ENCODE measurements around the gene EFNA3. TPM values are rescaled to one million over a fixed set of nuclear protein-coding genes. Genes with fewer than 3 reads are reported as not detected.

EFNA3 gene
- total and polyA plus RNA-seq, 9 of the 15 experiments (the other 6 are each of a cell fraction or from before 2014, with no cell fraction given), result 0.59 to 7.9 (median 4.7) TPM

- TF ChIP-seq ZNF175 (CRISPR knock-in tag; IDR thresholded peaks at IDR 0.05; ENCODE audit: low read depth), result peak; percentile 80; the same call in 1 of the 2 replicates
- TF ChIP-seq PKNOX1 (IDR thresholded peaks at IDR 0.05), result 0 out of 2 replicates have a peak, but pooled peaks have one; percentile 22
- TF ChIP-seq ZNF77 (CRISPR knock-in tag; IDR thresholded peaks at IDR 0.05), result no peak
- TF ChIP-seq ZNF239 (CRISPR knock-in tag; IDR thresholded peaks at IDR 0.05), result peak; percentile 40; the same call in 1 of the 2 replicates
- no peak for TF ChIP-seq PPARD (CRISPR knock-in tag; IDR thresholded peaks at IDR 0.05)
- 0 out of 2 replicates have a peak, but pooled peaks have one; percentile 24 for TF ChIP-seq NCOA1 (IDR thresholded peaks at IDR 0.05; ENCODE audit: low read depth)
- TF ChIP-seq POLR2H (tag; IDR thresholded peaks at IDR 0.05; ENCODE audit: low read depth), result no peak
- TF ChIP-seq ATF3 (IDR thresholded peaks at IDR 0.05), result no peak
- TF ChIP-seq ATF3 (CRISPR knock-in tag; conservative IDR thresholded peaks at IDR 0.05), result 0 out of 2 replicates have a peak, but pooled peaks have one; percentile 7
- no peak for TF ChIP-seq FOSL1 (tag; conservative IDR thresholded peaks at IDR 0.05)
- no peak for TF ChIP-seq NBN (IDR thresholded peaks at IDR 0.05; ENCODE audit: low read depth)
- TF ChIP-seq ZNF764 (CRISPR knock-in tag; IDR thresholded peaks at IDR 0.05; ENCODE audit: low read depth), result 0 out of 2 replicates have a peak, but pooled peaks have one; percentile 54
- TF ChIP-seq ZNF445 (CRISPR knock-in tag; IDR thresholded peaks at IDR 0.05; ENCODE audit: low read depth), result no peak
- TF ChIP-seq ZNF133 (CRISPR knock-in tag; IDR thresholded peaks at IDR 0.05), result 0 out of 2 replicates have a peak, but pooled peaks have one; percentile 71
- no peak for TF ChIP-seq MAFF (IDR thresholded peaks at IDR 0.05; ENCODE audit: low read length)
- TF ChIP-seq ZNF408 (CRISPR knock-in tag; IDR thresholded peaks at IDR 0.05; ENCODE audit: low read depth), result no peak
- no peak for TF ChIP-seq THAP7 (CRISPR knock-in tag; IDR thresholded peaks at IDR 0.05)
- TF ChIP-seq CTCF (IDR thresholded peaks at IDR 0.05 in 2 of 3, conservative IDR thresholded peaks at IDR 0.05 in 1 of 3; ENCODE audit: insufficient read depth in 2 of 3, low read depth in 1 of 3, low read length in 3 of 3), result no peak
- TF ChIP-seq ZNF197 (CRISPR knock-in tag; IDR thresholded peaks at IDR 0.05; ENCODE audit: low read depth), result peak; percentile 41; the same call in 1 of the 2 replicates
These were observed 28.7 kb upstream of the EFNA3 start (continued) for GRCh38 chr1:155049651-155050559.
